ENCODE data around the gene RPTOR.

RPTOR gene

DNA sequence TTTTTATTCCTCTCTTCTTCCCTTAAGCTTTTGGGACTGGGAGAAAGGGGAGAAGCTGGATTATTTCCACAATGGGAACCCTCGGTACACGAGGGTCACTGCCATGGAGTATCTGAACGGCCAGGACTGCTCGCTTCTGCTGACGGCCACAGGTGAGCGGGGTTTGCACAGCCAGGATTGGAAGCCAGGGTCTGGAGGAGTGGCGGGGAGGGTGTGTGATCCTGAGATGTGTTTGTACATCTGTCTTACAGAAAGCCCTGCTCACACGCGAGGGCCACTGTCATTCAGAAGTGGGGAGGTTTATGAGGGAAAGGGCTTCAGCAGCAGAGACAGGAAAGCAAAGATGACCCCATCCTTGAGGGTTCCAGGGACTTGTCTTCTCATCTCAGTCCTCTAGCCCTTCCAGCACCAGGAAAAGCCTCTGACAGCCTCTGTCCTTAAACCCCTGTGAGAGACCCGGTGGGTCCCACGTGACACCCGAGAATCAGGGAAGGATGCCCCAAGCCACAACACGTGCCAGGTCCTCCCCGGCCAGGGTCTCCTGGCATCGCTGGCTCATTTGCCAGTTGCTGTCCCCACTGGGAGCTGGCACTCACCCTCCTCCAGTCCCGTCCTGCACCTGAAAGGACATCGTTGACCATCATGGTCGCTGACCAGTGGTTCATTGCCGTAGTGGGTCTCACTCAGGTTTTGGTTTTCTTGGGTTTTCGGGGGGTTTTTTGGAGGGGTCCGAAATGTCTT lies 402.7 kb downstream of the RPTOR start:
- no peak for DNase-seq (ENCODE audit: low read depth in 2 of 2)

DNA sequence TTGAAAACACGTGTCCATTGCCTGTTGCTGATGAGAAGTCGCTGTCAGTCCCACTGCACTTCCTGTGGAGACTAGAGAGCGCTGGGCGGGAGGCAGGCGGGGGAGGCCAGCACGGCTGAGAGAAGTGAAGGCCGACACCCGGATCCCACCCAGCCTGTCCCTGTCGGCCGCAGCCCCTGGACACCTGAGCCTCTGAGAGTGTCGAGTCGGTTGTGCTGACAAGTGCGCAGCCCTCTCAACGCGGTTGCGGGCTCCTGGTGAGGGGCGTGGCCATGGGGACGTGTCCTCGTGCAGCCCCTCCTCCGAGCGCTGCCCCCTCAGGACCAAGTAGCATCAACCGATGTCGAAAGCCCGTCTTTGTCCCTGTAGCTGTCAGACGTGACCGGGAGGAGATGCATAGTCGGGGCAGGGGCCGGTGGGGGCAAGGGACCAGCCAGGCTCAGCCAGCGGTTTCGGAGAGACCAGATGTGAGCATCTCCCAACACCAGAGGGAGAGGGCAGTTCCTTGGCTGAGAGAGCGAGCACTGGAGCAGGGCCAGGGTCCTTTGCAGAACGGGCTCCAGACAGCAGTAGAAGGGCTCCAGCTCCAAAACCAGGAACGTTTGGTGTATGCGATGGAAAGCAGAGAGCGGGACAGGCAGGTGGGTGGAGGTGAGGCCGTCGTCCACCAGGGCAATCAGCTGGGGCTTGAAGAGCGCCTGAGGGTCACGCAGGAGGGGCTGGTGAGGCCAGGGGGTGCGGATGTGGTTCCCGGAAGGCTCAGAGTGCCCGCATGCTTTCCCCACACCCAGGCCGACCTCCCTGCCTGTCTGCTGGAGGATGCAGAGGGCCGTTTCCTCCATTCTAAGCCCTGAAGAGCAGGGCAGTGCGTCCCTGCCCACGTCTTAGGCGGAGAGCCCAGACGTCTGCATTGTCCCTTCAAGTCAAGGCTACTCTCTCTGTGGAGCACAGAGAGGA lies 403.7 kb downstream of the RPTOR start:
- no peak for DNase-seq (ENCODE audit: low read depth in 2 of 2)

DNA sequence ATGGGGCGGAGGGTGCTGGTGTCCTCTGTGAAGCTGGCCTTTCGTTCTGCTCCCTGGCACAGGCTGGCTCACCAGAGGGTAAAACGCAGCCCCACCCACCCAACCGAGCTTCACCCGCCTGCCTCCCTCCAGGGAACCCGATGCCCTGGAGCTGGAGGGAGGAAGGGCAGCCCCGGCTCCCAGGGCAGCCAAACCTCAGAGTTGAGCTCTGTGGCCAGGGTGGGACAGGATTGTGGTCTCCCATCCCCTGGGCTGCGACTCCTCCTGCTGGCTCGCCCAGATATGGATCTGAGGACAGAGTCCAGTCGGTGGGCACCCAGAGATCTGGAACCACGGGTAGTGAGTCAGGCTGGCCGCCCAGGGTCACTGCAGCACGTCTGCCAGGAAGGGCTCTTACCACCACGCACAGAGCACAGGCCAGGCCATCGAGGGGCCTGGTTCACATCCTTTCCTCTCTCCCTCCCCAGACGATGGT lies 404.4 kb downstream of the RPTOR start:
- DNase-seq (ENCODE audit: low read depth in 2 of 2) = no peak

DNA sequence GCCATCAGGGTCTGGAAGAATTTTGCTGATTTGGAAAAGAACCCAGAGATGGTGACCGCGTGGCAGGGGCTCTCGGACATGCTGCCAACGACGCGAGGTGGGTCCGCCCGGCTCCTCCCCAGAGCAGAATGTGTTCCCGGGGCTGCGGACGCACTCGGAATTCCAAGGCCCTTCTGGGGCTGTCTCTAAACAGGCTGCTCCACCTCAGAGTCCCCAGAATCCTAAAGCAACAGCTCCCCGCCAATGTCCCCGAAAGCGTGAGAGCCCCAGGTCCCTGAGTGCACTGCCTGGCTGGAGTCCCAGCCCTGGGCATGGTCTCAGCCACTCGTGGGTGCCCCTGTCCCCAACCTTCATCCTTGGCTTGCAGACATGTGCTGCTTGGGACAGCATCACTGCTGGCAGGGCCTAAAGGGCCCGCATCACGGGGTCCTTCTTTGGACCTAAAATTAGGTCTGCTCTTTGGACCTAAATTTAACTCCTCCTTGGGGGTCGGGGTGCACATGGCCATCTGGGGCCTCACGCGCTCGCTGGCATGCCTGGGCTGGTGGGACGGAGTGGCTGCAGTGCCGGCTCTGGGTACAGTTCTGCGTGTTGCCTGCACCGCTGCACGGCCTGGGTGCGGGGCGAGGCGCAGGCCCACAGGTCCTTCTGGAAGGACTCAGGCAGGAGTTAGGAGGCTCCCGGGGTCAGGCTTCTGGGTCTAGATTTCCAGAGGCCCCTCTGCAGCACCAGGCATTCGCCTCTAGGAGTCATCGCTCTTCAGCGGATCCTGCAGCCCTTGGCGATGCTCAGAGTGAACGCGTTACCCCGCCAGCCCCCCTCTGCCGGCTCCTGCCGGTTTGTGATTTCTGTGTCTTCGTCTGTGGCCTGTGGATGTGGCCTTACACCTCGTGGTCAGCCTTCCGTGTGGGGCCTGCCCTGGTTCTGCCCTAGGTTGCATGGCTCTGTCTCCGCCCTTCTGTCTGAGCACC lies 405.1 kb downstream of the RPTOR start:
- DNase-seq (ENCODE audit: low read depth in 2 of 2) = no peak

DNA sequence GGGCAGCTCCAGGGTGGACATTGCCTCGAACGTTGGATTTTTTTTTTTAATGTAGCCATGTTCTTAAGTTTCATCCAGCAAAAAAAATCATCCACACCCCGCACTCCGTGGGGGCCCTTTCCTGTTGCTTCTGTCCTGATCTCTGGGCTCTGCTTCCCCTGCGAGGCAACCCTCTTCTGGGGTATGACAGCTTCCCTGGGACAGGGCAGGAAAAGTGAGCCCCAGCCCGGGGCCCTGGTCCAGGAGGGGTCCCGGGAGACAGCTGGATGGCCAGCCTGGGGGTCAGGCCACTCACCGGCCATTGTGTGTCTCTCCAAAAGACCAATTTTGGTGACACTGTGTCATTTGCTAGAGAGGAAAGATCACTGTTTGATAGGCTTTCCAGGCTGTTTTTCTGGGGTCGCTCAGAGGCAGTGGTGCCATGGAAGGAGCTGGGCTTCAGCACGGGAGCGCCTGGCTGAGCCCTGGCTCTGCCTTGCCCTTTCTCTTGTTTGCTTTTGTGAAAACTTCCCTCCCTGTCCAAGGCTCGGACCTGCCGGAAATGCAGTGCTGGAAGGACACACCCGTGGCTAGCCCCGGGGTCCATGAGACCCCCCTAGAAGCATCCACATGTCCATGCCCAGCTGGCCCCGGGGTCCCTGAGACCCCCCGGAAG lies 406.0 kb downstream of the RPTOR start:
- DNase-seq (ENCODE audit: low read depth in 2 of 2) = no peak

DNA sequence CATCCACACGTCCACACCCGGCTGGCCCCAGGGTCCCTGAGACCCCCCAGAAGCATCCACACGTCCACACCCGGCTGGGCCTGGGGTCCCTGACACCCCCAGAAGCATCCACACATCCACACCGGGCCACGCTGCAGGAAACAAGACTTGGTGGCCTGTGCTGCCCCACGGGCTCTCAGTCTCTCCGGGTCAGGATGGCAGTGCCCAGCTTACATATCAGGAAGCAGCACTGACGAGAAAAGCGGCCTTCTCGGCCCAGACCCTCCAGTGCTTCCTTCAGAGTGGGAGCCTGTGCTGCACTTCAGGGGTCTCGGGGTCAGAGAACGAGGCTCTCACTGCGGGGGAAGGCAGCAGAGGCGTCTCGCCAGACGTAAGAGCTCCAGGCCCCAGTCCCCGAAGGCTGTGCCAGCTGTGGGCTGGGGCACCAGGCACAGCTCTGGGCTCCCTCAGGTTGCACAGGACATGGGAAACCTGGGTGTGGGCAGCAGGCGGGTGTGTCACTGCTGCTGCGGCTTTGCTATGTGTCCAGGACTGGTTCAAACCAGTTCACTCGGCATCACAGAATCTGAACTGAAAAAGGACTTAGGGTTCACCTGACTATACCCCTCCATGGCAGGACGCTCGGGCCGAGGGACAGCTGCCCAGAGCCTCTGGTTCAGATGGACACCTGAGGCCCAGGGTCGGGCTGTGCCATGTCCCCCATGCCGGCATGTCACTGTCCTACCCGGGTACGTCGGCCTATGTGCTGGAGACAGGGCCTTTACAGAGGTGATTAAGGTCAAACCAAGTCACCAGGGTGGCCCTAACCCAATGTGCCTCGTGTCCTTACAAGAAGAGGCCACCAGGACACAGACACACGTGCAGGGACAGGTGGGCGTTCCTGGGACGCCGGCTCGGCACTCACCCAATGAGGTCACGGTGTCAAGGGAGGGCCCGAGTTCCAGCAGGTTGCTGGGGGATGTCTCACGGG lies 406.8 kb downstream of the RPTOR start:
- no peak for DNase-seq (ENCODE audit: low read depth in 2 of 2)

DNA sequence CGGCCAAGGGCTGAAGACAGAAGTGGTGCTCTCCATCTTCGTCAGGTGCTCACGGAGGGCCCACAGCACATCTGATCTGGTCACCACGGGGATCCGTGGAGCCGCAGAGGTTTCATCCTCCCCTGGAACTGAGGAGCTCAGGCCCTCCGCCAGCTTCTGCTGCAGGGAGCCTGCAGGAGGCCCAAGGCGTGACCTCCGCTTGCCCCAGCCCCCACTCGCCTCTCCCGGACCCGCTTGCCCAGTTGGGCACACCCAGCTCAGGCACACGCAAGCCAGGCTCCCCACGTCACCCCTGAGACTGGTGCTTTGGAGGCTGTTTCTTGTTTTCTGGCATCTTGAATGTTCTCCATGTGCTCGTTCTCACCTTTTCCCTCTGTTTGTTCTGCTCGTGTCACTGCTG lies 407.7 kb downstream of the RPTOR start:
- DNase-seq (ENCODE audit: low read depth in 2 of 2) = no peak

DNA sequence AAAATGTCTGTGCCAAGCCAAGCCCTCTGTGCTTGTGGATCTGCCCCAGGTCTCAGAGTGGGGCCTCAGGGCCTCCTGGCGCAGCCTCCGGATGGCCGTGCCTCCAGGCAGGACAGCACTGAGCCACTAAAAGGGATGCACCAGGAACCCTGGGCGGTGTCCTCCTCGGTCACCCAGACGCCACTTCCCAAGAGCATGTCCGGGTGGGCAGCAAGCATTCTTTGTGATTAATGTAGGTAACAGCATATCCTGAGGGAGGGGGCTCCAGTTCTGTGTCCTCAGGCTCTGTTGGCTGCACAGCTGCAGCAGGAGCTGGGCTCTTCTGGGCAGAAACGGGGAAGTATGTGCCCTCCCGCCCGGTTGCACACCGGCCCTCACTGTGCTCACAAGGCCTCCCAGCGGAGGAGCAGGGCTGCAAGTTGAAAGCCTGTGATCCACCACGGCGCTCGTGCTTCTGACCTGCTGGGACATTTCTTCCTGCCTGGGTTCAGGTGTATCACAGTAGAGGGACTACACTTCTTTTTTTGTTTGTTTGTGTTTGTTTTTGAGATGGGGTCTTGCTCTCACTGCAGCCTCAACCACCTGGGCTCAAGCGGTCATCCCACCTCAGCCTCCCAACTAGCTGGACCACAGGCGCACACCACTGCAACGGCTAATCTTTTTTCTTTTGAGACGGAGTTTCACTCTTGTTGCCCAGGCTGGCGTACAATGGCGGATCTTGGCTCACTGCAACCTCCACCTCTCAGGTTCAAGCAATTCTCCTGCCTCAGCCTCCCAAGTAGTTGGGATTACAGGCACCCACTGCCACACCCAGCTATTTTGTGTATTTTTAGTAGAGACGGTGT lies 409.1 kb downstream of the RPTOR start:
- DNase-seq (ENCODE audit: low read depth in 2 of 2) = no peak

DNA sequence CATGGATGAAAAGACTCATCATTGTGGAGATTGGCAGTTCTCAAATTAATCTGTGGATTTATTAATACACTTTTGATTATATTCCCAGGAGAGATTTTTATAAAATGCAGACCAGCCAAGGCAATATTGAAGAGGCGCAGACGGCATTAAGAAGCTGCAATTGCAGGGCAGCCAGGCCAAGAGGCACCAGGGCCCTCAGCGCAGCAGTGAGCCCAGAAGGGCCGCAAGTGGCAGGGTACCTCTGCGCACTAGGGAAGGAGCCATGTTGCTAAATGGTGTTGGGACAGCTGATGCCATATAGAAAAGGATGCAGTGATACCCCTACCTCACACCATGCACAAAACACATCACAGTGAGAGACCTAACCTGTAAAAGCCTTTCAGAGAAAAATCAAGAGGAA lies 410.4 kb downstream of the RPTOR start:
- no peak for DNase-seq (ENCODE audit: low read depth in 2 of 2)

DNA sequence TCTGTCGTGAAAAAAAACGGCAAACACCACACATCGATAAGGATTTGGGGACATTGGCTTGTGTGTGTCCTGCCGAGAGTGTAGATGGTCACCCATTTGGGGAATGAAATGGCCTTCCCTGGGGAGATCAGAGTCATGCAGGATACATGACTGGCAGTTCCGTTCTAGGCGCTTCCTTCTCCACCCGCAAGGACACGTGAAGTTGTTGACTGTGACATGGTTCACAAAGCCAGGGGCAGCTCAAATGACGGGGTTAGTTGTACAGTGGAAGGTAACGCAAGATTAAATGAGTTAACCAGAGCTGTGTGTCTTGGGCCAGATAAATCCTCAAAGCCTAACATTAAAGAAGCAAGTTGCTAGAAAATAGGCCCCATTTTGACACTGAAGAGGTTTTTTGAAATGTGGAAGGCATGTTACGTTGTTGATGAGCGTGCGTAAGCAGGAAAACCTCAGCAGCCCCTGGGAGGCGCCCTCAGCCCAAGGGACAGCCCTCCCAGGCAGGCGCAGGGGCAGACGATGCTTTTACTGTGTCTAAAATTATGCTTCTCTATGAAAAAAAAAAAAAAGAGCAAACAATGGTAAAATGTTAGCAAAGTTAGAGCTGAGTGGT lies 411.1 kb downstream of the RPTOR start:
- no peak for DNase-seq (ENCODE audit: low read depth in 2 of 2)

DNA sequence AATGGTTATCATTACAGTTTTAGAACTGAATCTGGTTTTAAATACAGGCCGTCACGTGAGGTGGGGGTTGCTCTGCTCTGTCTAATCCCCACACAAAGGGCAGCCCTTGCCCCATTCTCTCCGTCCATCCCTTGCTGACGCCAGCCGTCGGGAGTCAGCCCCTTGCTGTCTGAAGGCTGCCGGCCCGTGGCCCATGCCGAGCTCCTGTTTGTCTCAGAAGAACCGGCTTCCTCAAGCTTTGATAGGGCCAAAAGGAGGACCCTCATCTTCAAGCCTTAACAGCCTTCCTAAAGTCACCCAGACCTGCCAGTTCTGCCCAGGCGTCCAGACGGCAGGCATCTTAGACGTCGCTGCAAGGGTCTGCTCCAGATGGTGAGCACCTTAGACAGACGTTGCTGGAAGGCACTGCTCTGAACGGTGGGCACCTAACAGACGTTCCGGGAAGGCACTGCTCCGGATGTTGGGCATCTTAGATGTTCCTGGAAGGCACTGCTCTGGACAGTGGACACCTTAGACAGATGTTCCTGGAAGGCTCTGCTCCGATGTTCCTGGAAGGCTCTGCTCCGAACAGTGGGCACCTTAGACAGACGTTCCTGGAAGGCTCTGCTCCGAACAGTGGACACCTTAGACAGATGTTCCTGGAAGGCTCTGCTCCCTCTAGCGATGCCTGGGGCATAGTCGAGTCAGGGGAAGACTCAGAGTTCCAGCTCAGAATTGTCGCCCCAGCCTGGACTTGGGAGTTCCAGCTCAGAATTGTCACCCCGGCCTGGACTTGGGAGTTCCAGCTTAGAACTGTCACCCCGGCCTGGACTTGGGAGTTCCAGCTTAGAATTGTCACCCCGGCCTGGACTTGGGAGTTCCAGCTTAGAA lies 411.9 kb downstream of the RPTOR start:
- DNase-seq (ENCODE audit: low read depth in 2 of 2) = no peak

DNA sequence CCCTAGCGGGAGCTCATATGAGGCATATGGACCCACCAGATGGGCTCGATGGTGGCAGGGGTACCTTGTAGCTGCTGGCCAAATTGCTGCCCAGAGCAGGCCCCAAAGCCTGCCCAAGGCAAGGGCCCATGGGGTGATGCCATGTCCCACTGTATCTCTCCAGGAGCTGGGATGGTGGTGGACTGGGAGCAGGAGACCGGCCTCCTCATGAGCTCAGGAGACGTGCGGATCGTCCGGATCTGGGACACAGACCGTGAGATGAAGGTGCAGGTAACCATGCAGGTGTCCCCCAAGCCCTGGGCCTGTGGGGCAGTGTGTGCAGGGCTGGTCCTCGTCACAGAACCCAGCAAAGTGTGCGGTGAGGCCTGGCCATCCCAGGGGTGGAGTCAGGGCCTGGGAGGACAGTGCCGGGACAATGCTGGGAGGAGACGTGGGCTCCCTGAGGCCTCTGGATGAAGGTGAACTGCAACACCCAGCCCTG lies 412.9 kb downstream of the RPTOR start:
- no peak for DNase-seq (ENCODE audit: low read depth in 2 of 2)

DNA sequence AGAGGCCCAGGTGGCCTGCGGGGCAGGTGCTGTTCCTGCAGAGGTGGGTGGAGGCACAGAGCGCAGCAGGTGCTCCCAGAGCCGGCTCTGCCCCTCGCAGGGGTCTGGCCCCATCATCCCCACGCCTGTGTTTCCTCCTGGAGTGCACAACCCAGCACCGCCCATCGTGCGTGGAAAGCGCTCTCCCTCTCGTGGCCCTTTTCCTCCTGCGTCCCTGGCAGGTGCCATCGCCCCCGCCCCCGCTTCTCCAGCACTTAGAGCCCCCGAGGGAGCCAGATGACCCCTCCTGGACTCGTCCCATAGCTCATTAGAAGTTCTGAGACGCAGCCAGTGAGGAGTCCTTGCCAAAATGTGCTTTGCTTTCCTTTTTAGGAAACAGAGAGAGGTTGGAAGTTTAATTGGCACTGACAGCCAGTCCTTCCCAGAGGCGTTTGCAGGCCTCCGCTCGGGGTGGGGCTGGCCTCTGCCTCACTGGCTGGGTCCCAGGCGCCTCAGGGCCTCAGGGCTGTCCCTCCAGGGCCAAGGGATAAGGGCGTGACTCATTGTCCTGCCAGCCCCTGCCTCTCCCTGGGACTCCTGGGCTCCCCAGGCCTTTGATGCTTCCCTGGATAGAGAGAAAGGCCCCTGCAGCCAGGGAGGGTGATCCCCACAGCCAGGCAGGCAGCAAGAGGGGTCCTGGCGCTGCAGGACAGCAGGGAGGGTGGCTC lies 414.8 kb downstream of the RPTOR start:
- DNase-seq (ENCODE audit: low read depth in 2 of 2) = no peak

DNA sequence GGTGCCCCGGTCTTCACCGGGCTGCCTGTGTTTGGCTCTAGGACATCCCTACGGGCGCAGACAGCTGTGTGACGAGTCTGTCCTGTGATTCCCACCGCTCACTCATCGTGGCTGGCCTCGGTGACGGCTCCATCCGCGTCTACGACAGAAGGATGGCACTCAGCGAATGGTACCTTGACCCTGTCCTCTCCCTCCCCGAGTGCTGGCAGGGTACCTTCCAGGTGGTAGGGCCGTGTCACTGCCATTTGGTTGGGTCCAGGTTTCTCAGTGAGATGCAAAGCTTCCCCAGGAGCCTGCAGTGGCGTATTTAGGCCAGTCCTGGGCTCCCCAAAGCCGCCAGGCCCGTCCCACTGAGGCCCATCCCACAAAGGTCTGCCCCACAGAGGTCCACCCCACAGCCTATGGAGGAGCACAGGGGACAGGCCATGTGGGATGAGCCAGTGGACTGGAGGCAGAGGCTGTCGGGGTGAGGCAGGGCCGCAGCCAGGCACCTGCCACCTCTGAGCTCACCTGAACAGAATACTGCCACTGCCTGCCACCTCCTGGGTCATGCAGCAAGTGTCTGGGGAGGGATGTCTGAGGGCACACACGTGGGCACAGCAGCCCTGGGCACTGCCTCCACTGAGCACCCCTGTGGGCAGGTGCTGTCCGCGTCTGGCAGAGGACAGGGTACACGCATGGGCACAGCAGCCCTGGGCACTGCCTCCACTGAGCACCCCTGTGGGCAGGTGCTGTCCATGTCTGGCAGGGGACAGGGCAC lies 415.6 kb downstream of the RPTOR start:
- DNase-seq (ENCODE audit: low read depth in 2 of 2) = no peak

DNA sequence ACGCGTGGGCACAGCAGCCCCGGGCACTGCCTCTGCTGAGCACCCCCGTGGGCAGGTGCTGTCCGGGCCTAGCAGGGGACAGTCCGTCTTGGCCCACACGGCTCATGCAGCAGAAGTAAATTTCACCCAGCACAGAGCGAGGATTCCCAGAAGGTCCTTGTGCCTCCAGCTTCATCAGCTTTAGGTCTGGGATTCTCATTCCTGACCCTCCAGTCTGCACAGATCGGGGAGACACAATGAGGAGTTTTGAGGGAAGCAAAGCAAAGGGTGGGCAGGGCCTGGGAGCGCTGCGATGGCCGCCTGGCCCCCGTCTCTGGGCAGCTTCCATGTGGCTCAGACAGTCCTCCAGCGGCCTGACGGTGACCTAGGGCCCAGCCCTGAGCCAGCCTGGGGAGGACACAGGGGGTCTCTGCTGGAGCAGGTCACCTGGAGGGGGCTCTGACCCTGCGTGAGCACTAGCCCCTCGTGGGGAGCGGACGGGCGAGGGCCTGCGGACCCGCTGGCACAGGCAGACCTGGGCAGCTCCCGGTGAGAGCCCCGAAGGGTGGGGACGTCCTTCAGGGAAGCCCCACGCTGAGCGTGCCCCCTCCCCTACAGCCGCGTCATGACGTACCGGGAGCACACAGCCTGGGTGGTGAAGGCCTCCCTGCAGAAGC lies 416.3 kb downstream of the RPTOR start:
- no peak for DNase-seq (ENCODE audit: low read depth in 2 of 2)

All from stimulated activated CD8-positive, alpha-beta memory T cell treated with anti-CD3 and anti-CD28 coated beads, Interleukin-15, amount 100 ng/mL, for 48 hours (primary cell).